ENCODE measurements around the gene HTR4. TPM values are rescaled to one million over a fixed set of nuclear protein-coding genes. Genes with fewer than 3 reads are reported as not detected.

HTR4 gene
- total RNA-seq, 4 donors from 2014 or later, result not detected

GRCh38 chr5:148659641-148660345 lies 5.5 kb upstream of the HTR4 start:
- TF ChIP-seq CTCF (IDR thresholded peaks at IDR 0.05; ENCODE audit: low read depth), result no peak

- no peak for TF ChIP-seq CTCF (IDR thresholded peaks at IDR 0.05; ENCODE audit: low read depth)
Measured at GRCh38 chr5:148653291-148653835, 964 bp downstream of the HTR4 start.

GRCh38 chr5:148651528-148651927 lies 2.8 kb downstream of the HTR4 start:
- no peak for TF ChIP-seq CTCF (IDR thresholded peaks at IDR 0.05; ENCODE audit: low read depth)

GRCh38 chr5:148645527-148645926 lies 8.8 kb downstream of the HTR4 start:
- no peak for TF ChIP-seq CTCF (IDR thresholded peaks at IDR 0.05; ENCODE audit: low read depth)

GRCh38 chr5:148641735-148642134 lies 12.6 kb downstream of the HTR4 start:
- no peak for TF ChIP-seq CTCF (IDR thresholded peaks at IDR 0.05; ENCODE audit: low read depth)

GRCh38 chr5:148640471-148640870 lies 13.9 kb downstream of the HTR4 start:
- TF ChIP-seq CTCF (IDR thresholded peaks at IDR 0.05; ENCODE audit: low read depth), result no peak

GRCh38 chr5:148639081-148639480 lies 15.2 kb downstream of the HTR4 start:
- no peak for TF ChIP-seq CTCF (IDR thresholded peaks at IDR 0.05; ENCODE audit: low read depth)

Data from subcutaneous adipose tissue (tissue), 4 donors.